ENCODE data around the gene PLEKHG3. TPM values are rescaled to one million over a fixed set of nuclear protein-coding genes. Genes with fewer than 3 reads are reported as not detected.

The PLEKHG3 gene
- polyA plus RNA-seq, 1 donor (not counting 4 experiments of a cell fraction or from before 2014, with no cell fraction given), result 71.0 TPM

GRCh38 chr14:64773577-64773976, 69.4 kb downstream of the PLEKHG3 start:
- dilution Hi-C loops (cut with MboI; ENCODE audit: extremely low pct_ligation_motif_present, low sequenced_read_pairs), result no loop called here
- Histone ChIP-seq H3K4me3 (ENCODE audit: control insufficient read depth in 2 of 3, extremely low read depth in 1 of 3, insufficient read depth in 2 of 3, low read depth in 1 of 3, low read length in 3 of 3) (no peak overlapping the region), H3K9me1 (ENCODE audit: control insufficient read depth, extremely low read depth, insufficient read depth, low read length) (no peaks in the 10 kb centered on the region), H3K9ac (ENCODE audit: control insufficient read depth, extremely low read depth, insufficient read depth, low read length) (no peak overlapping the region), H3K27ac (ENCODE audit: control insufficient read depth, insufficient read depth, low read length) (no peak overlapping the region), H3K36me3 (ENCODE audit: control insufficient read depth in 2 of 2, extremely low read depth in 1 of 2, insufficient read depth in 2 of 2, low read length in 2 of 2) (no peaks in the 10 kb centered on the region), H3K4me1 (ENCODE audit: control insufficient read depth, extremely low read depth, insufficient read depth, low read length) (no peaks in the 10 kb centered on the region), H3K4me2 (ENCODE audit: control insufficient read depth, extremely low read depth, insufficient read depth, low read depth, low read length) (no peak overlapping the region), H4K20me1 (ENCODE audit: control insufficient read depth, extremely low read depth, insufficient read depth, low read length) (no peaks in the 10 kb centered on the region), H3K79me2 (ENCODE audit: control insufficient read depth, insufficient read depth, low read length) (no peaks in the 10 kb centered on the region), H3K27me3 (ENCODE audit: control insufficient read depth, extremely low read depth, insufficient read depth, low read length) (peaks cover 10% of the 10 kb centered on the region), H2AFZ (ENCODE audit: control insufficient read depth, low read length) (no peak overlapping the region), H3K9me3 (ENCODE audit: control insufficient read depth, low read depth, low read length) (no peaks in the 10 kb centered on the region)
- FAIRE-seq (no peak), DNase-seq (ENCODE audit: low read depth, low spot score) (no peak)
- no peak for TF ChIP-seq CTCF (optimal IDR thresholded peaks at IDR 0.05 in 1 of 3, IDR thresholded peaks at IDR 0.05 in 1 of 3, conservative IDR thresholded peaks at IDR 0.05 in 1 of 3; ENCODE audit: extremely low read depth in 1 of 3, insufficient read depth in 2 of 3, low read length in 3 of 3)
- no peak for TF ChIP-seq EZH2 (IDR thresholded peaks at IDR 0.05; ENCODE audit: low read length)

- H3K27me3 ChIP-seq (ENCODE audit: control insufficient read depth, extremely low read depth, insufficient read depth, low read length), result peaks cover 10% of the 10 kb centered on the region
- H3K9me3 ChIP-seq (ENCODE audit: control insufficient read depth, low read depth, low read length), result no peaks in the 10 kb centered on the region
- no peak for DNase-seq (ENCODE audit: low read depth, low spot score)
- no peaks in the 10 kb centered on the region for H3K4me1 ChIP-seq (ENCODE audit: control insufficient read depth, extremely low read depth, insufficient read depth, low read length)
- no peaks in the 10 kb centered on the region for H3K79me2 ChIP-seq (ENCODE audit: control insufficient read depth, insufficient read depth, low read length)
- no peak overlapping the region for H2AFZ ChIP-seq (ENCODE audit: control insufficient read depth, low read length)
- TF ChIP-seq CTCF (optimal IDR thresholded peaks at IDR 0.05 in 1 of 3, IDR thresholded peaks at IDR 0.05 in 1 of 3, conservative IDR thresholded peaks at IDR 0.05 in 1 of 3; ENCODE audit: extremely low read depth in 1 of 3, insufficient read depth in 2 of 3, low read length in 3 of 3), result no peak
- no peak for TF ChIP-seq EZH2 (IDR thresholded peaks at IDR 0.05; ENCODE audit: low read length)
- H3K4me2 ChIP-seq (ENCODE audit: control insufficient read depth, extremely low read depth, insufficient read depth, low read depth, low read length), result no peak overlapping the region
- no peak overlapping the region for H3K9ac ChIP-seq (ENCODE audit: control insufficient read depth, extremely low read depth, insufficient read depth, low read length)
- no peaks in the 10 kb centered on the region for H4K20me1 ChIP-seq (ENCODE audit: control insufficient read depth, extremely low read depth, insufficient read depth, low read length)
- no peak overlapping the region for H3K4me3 ChIP-seq (ENCODE audit: control insufficient read depth in 2 of 3, extremely low read depth in 1 of 3, insufficient read depth in 2 of 3, low read depth in 1 of 3, low read length in 3 of 3)
- no peaks in the 10 kb centered on the region for H3K36me3 ChIP-seq (ENCODE audit: control insufficient read depth in 2 of 2, extremely low read depth in 1 of 2, insufficient read depth in 2 of 2, low read length in 2 of 2)
- no peak overlapping the region for H3K27ac ChIP-seq (ENCODE audit: control insufficient read depth, insufficient read depth, low read length)
- FAIRE-seq, result no peak
- H3K9me1 ChIP-seq (ENCODE audit: control insufficient read depth, extremely low read depth, insufficient read depth, low read length), result no peaks in the 10 kb centered on the region
- dilution Hi-C loops (cut with MboI; ENCODE audit: extremely low pct_ligation_motif_present, low sequenced_read_pairs), result no loop called here
Measured at GRCh38 chr14:64774272-64774671, 70.0 kb downstream of the PLEKHG3 start.

All from keratinocyte (primary cell).